Common myeloid progenitor, CD34-positive (primary cell): ENCODE measurements around the gene AFAP1L2.

Experiments used
- CTCF ChIA-PET: fragments of 350-600 bp; sonication (Branson Sonifier 250); formaldehyde crosslinking; loops from one replicate; lab custom pipeline; 2021; ENCODE audit warnings: antibody characterized with exemption; lab: Charles Lee
- POLR2A ChIA-PET: fragments of 350-600 bp; sonication (Branson Sonifier 250); formaldehyde crosslinking; loops from one replicate; lab custom pipeline; 2021; ENCODE audit warnings: antibody characterized with exemption; lab: Charles Lee
- DNase-seq, 3 donors: peaks; one replicate each; pipeline versions ENCODE4 v3.0.0 to v3.0.0-alpha.2; 2013
- H3K27ac ChIP-seq, 2 experiments: 1 replicate in 1 of 2; 2 replicates in 1 of 2; pipeline ENCODE4 v1.7.0; 2013; ENCODE audit warnings: inconsistent platforms in 2 of 2, low read length in 2 of 2, mild to moderate bottlenecking in 2 of 2, low read depth in 1 of 2, moderate library complexity in 1 of 2; ENCODE audit not compliant: severe bottlenecking in 2 of 2, insufficient read depth in 1 of 2, poor library complexity in 1 of 2
- H3K27me3 ChIP-seq, 5 experiments: replicated peaks in 2 of 5; 1 replicate in 3 of 5; 2 replicates in 2 of 5; pipeline versions ENCODE4 v1.6.1 to v1.7.0; 2013; ENCODE audit warnings: low read length in 4 of 5, mild to moderate bottlenecking in 2 of 5, moderate library complexity in 2 of 5, inconsistent platforms in 1 of 5; ENCODE audit not compliant: insufficient read depth in 5 of 5, control insufficient read depth in 4 of 5
- H3K36me3 ChIP-seq, 4 experiments: 1 replicate in 2 of 4; 2 replicates in 2 of 4; pipeline versions ENCODE4 v1.6.1 to v1.7.0; 2013; ENCODE audit warnings: low read length in 3 of 4, control low read depth in 1 of 4, mild to moderate bottlenecking in 1 of 4; ENCODE audit not compliant: control insufficient read depth in 4 of 4, insufficient read depth in 4 of 4
- H3K4me1 ChIP-seq, 4 experiments: 1 replicate in 3 of 4; 2 replicates in 1 of 4; pipeline versions ENCODE4 v1.6.1 to v1.7.1; 2013; ENCODE audit warnings: low read length in 3 of 4, mild to moderate bottlenecking in 3 of 4, control low read depth in 1 of 4, inconsistent platforms in 1 of 4, moderate library complexity in 1 of 4; ENCODE audit not compliant: control insufficient read depth in 4 of 4, insufficient read depth in 4 of 4; ENCODE audit errors: control extremely low read depth in 1 of 4
- H3K4me3 ChIP-seq, 7 experiments: 1 replicate in 4 of 7; 2 replicates in 3 of 7; pipeline versions ENCODE4 v1.5.1 to v1.7.0; 2013; ENCODE audit warnings: mild to moderate bottlenecking in 7 of 7, low read length in 6 of 7, moderate library complexity in 6 of 7, inconsistent platforms in 2 of 7, low read depth in 2 of 7, control low read depth in 1 of 7; ENCODE audit not compliant: insufficient read depth in 4 of 7, control insufficient read depth in 1 of 7; ENCODE audit errors: extremely low read depth in 1 of 7
- H3K9me3 ChIP-seq, 5 experiments: 1 replicate in 4 of 5; 2 replicates in 1 of 5; pipeline versions ENCODE4 v1.6.1 to v1.7.1; 2013; ENCODE audit warnings: low read length in 4 of 5, mild to moderate bottlenecking in 2 of 5, inconsistent platforms in 1 of 5, low read depth in 1 of 5, moderate library complexity in 1 of 5; ENCODE audit not compliant: control insufficient read depth in 4 of 5, insufficient read depth in 2 of 5; ENCODE audit errors: control extremely low read depth in 1 of 5
- WGBS: methylation state at CpG from one replicate; pipeline ENCODE4 v1.1.5; 2013; ENCODE audit not compliant: insufficient coverage; 5-methylcytosine and 5-hydroxymethylcytosine counted together

AFAP1L2 gene

GRCh38 chr10:114282526-114282925 is 121.8 kb downstream of the AFAP1L2 start:
- no peak overlapping the region for H3K27ac ChIP-seq
- POLR2A ChIA-PET: no interaction called here
- no peaks in the 10 kb centered on the region for H3K9me3 ChIP-seq
- WGBS: 86% methylated on average over 1 of the region's 2 CpGs
- no peaks in the 10 kb centered on the region for H3K4me1 ChIP-seq
- CTCF ChIA-PET: interaction anchor here (0.7 kb wide), 1 partner anchor 405 kb away, joined by 3 read pairs; no protein-coding TSS in a partner anchor
- H3K36me3 ChIP-seq: no peaks in the 10 kb centered on the region
- H3K27me3 ChIP-seq: peaks cover 0 to 2% (median 0%) of the 10 kb centered on the region in 5 experiments
- no peak for DNase-seq
- H3K4me3 ChIP-seq: no peak overlapping the region

DNA sequence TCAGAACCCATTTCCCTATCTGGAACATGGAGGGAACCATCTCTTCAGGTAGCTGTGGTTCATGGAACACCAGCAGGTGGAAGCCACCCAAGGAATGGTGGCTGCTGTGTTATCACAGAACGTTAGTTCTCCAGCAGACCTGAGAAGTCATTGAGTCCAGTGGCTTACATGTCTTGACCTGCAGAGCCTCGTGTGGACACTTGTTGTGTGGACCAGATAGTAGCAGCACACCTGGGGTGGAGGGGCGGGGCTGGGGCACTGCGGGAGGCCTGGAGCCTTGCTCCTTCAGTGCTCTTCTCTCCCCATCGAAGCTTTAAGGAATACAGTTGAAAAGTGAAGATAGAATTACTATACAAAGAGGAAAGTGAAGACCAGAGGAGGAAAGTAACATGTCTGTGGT is 122.8 kb downstream of the AFAP1L2 start:
- CTCF ChIA-PET: interaction anchor here (1.2 kb wide), 1 partner anchor 264 kb away, joined by 4 read pairs; no protein-coding TSS in a partner anchor

GRCh38 chr10:114281006-114281405 is 123.3 kb downstream of the AFAP1L2 start:
- Histone ChIP-seq H3K4me1 (no peaks in the 10 kb centered on the region), H3K9me3 (no peaks in the 10 kb centered on the region), H3K4me3 (no peak overlapping the region), H3K27ac (no peak overlapping the region), H3K36me3 (no peaks in the 10 kb centered on the region), H3K27me3 (peaks cover 0 to 2% (median 0%) of the 10 kb centered on the region in 5 experiments)
- 77% methylated on average over 5 of the region's 7 CpGs for WGBS
- ChIA-PET CTCF (interaction anchor here (1.2 to 1.6 kb wide), 2 partner anchors 23 to 264 kb away, joined by 3 to 4 read pairs; no protein-coding TSS in a partner anchor), POLR2A (no interaction called here)
- no peak for DNase-seq

More for the DNA sequence above, 122.8 kb downstream of the AFAP1L2 start:
- Histone ChIP-seq H3K4me3 (no peak overlapping the region), H3K27ac (no peak overlapping the region), H3K9me3 (no peaks in the 10 kb centered on the region), H3K36me3 (no peaks in the 10 kb centered on the region), H3K27me3 (peaks cover 0 to 2% (median 0%) of the 10 kb centered on the region in 5 experiments), H3K4me1 (no peaks in the 10 kb centered on the region)
- DNase-seq: no peak
- POLR2A ChIA-PET: no interaction called here
- 83% methylated on average over 2 of the region's 5 CpGs for WGBS

- CTCF ChIA-PET: interaction anchor here (1.6 kb wide), 1 partner anchor 24 kb away, joined by 3 read pairs; no protein-coding TSS in a partner anchor
- WGBS: 100% methylated on average over 5 of the region's 8 CpGs
- no peaks in the 10 kb centered on the region for H3K36me3 ChIP-seq
Measured at GRCh38 chr10:114279901-114280644, 124.2 kb downstream of the AFAP1L2 start.

GRCh38 chr10:114279289-114279688 is 125.0 kb downstream of the AFAP1L2 start:
- no peak for DNase-seq
- H3K9me3 ChIP-seq: no peaks in the 10 kb centered on the region
- no peaks in the 10 kb centered on the region for H3K36me3 ChIP-seq
- ChIA-PET POLR2A (no interaction called here), CTCF (interaction anchor here (1.2 kb wide), 1 partner anchor 9 kb away, joined by 3 read pairs; no protein-coding TSS in a partner anchor)
- H3K27ac ChIP-seq: no peak overlapping the region
- H3K4me3 ChIP-seq: no peak overlapping the region
- H3K27me3 ChIP-seq: peaks cover 0 to 2% (median 0%) of the 10 kb centered on the region in 5 experiments
- no peaks in the 10 kb centered on the region for H3K4me1 ChIP-seq
- 100% methylated on average over 4 of the region's 4 CpGs for WGBS

More at GRCh38 chr10:114279901-114280644, 124.2 kb downstream of the AFAP1L2 start:
- Histone ChIP-seq H3K4me1 (no peaks in the 10 kb centered on the region), H3K27ac (no peak overlapping the region), H3K4me3 (no peak overlapping the region), H3K9me3 (no peaks in the 10 kb centered on the region), H3K27me3 (peaks cover 0 to 2% (median 0%) of the 10 kb centered on the region in 5 experiments)
- POLR2A ChIA-PET: no interaction called here
- no peak for DNase-seq

- POLR2A ChIA-PET: no interaction called here
- CTCF ChIA-PET: interaction anchor here (1.2 kb wide), 1 partner anchor 10 kb away, joined by 3 read pairs; no protein-coding TSS in a partner anchor
Measured at GRCh38 chr10:114278884-114279191, 125.5 kb downstream of the AFAP1L2 start.

More at GRCh38 chr10:114278884-114279191, 125.5 kb downstream of the AFAP1L2 start:
- no peak for DNase-seq
- H3K9me3 ChIP-seq: no peaks in the 10 kb centered on the region
- no peak overlapping the region for H3K27ac ChIP-seq
- H3K36me3 ChIP-seq: no peaks in the 10 kb centered on the region
- H3K27me3 ChIP-seq: peaks cover 0 to 2% (median 0%) of the 10 kb centered on the region in 5 experiments
- H3K4me1 ChIP-seq: no peaks in the 10 kb centered on the region
- no peak overlapping the region for H3K4me3 ChIP-seq
- WGBS: 100% methylated on average over 3 of the region's 4 CpGs
